Measurements from ENCODE around the gene PCDHGB4. TPM values are rescaled to one million over a fixed set of nuclear protein-coding genes. Genes with fewer than 3 reads are reported as not detected.
"Not testable (repeated sequence)": the region's sequence is repeated elsewhere in the genome, so short reads cannot be mapped to it uniquely, and the experiment has no call there.

PCDHGB4 gene
- total RNA-seq, 4 donors from 2014 or later = 10.4 to 12.5 (median 10.4) TPM

- no peak overlapping the region for H3K4me3 ChIP-seq (replicated peaks in 1 of 3)
- intact Hi-C loops (cut with DNase I) = no loop called here
Observed at GRCh38 chr5:141389153-141390042, 1.9 kb downstream of the PCDHGB4 start.

GRCh38 chr5:141392429-141393198 is 5.1 kb downstream of the PCDHGB4 start, which contains the start of gene PCDHGA8:
TSS of gene PCDHGA8 (plus strand) at chr5:141392633. CDS start at chr5:141392814, 181 bp downstream.
- Histone ChIP-seq H3K9me3 (no peaks in the 10 kb centered on the region), H3K4me3 (replicated peaks in 1 of 3) (no peak within 1 kb of the TSS), H3K27ac (no peak within 1 kb of the TSS), H3K4me1 (no peaks in the 10 kb centered on the region), H3K27me3 (no peaks in the 10 kb centered on the region), H3K36me3 (no peaks in the 10 kb centered on the region)
- intact Hi-C loops (cut with DNase I) = no loop called here
- WGBS, 2 donors = 24 to 29% methylated on average over 38 of the region's 38 CpGs
- no peak for DNase-seq
- TF ChIP-seq POLR2A (IDR thresholded peaks at IDR 0.05) = no peak
- TF ChIP-seq CTCF (IDR thresholded peaks at IDR 0.05) = no peak

More at GRCh38 chr5:141389153-141390042, 1.9 kb downstream of the PCDHGB4 start:
- H3K4me1 ChIP-seq = no peaks in the 10 kb centered on the region
- WGBS, 2 donors = 28 to 50% methylated on average over 32 to 60 of the region's 77 CpGs
- no peak for DNase-seq
- no peaks in the 10 kb centered on the region for H3K27me3 ChIP-seq
- no peaks in the 10 kb centered on the region for H3K9me3 ChIP-seq
- no peak overlapping the region for H3K27ac ChIP-seq
- no peaks in the 10 kb centered on the region for H3K36me3 ChIP-seq
- no peak for TF ChIP-seq POLR2A (IDR thresholded peaks at IDR 0.05)
- no peak for TF ChIP-seq CTCF (IDR thresholded peaks at IDR 0.05)

GRCh38 chr5:141393267-141393666 is 5.8 kb downstream of the PCDHGB4 start:
- no peak overlapping the region for H3K4me3 ChIP-seq (replicated peaks in 1 of 3)
- H3K27me3 ChIP-seq = no peaks in the 10 kb centered on the region
- H3K9me3 ChIP-seq = no peaks in the 10 kb centered on the region
- no peak for DNase-seq
- TF ChIP-seq CTCF (IDR thresholded peaks at IDR 0.05) (no peak), POLR2A (IDR thresholded peaks at IDR 0.05) (no peak)
- WGBS, 2 donors = 39 to 40% methylated on average over 19 of the region's 21 CpGs
- H3K36me3 ChIP-seq = no peaks in the 10 kb centered on the region
- no peak overlapping the region for H3K27ac ChIP-seq
- intact Hi-C loops (cut with DNase I) = no loop called here
- H3K4me1 ChIP-seq = no peaks in the 10 kb centered on the region

- H3K27ac ChIP-seq; H3K9me3 ChIP-seq; DNase-seq; H3K4me1 ChIP-seq; H3K4me3 ChIP-seq (replicated peaks in 1 of 3); intact Hi-C loops (cut with DNase I); H3K27me3 ChIP-seq; H3K36me3 ChIP-seq: not testable (repeated sequence)
- WGBS, 2 donors = 27 to 37% methylated on average over 21 to 35 of the region's 53 CpGs
Observed at GRCh38 chr5:141394401-141395187, 7.1 kb downstream of the PCDHGB4 start.

All from thyroid gland (tissue), 4 donors.